SK-N-MC (cell line): Measurements from ENCODE around the gene CACNA1A.

Experiments used
- EZH2 ChIP-seq: fragments of 200-600 bp; sonication (generic); IDR thresholded peaks from one replicate; pipeline ENCODE4 v1.6.1; 2017; ENCODE audit warnings: antibody characterized with exemption
- FOXP2 ChIP-seq: optimal IDR thresholded peaks from 2 replicates; pipeline ENCODE3; 2011; ENCODE audit warnings: mild to moderate bottlenecking, moderate library complexity; ENCODE audit not compliant: insufficient read depth; ENCODE audit errors: extremely low read length, control extremely low read depth
- POLR2AphosphoS5 ChIP-seq: IDR thresholded peaks from 2 replicates; pipeline ENCODE4 v1.6.1; 2012; ENCODE audit warnings: mild to moderate bottlenecking, low read depth, low read length, borderline replicate concordance

- TF ChIP-seq EZH2 (no peak), POLR2AphosphoS5 (no peak), FOXP2 (no peak)
Measured at GRCh38 chr19:13451434-13451995, 54.8 kb downstream of the CACNA1A start.
